GM10266 (cell line): ENCODE data around the gene TNNT2.

ENCODE experiments used
- DNase-seq: peaks from one replicate; pipeline ENCODE4 v3.0.0; 2012; ENCODE audit errors: extremely low spot score
- TF ChIP-seq, protein P1 (sequence below): IDR thresholded peaks from 2 replicates; pipeline ENCODE4 v1.5.1; 2012; ENCODE audit warnings: mild to moderate bottlenecking, low read depth; ENCODE audit not compliant: control insufficient read depth, insufficient read depth; ENCODE audit errors: missing control alignments

TNNT2 gene

DNA sequence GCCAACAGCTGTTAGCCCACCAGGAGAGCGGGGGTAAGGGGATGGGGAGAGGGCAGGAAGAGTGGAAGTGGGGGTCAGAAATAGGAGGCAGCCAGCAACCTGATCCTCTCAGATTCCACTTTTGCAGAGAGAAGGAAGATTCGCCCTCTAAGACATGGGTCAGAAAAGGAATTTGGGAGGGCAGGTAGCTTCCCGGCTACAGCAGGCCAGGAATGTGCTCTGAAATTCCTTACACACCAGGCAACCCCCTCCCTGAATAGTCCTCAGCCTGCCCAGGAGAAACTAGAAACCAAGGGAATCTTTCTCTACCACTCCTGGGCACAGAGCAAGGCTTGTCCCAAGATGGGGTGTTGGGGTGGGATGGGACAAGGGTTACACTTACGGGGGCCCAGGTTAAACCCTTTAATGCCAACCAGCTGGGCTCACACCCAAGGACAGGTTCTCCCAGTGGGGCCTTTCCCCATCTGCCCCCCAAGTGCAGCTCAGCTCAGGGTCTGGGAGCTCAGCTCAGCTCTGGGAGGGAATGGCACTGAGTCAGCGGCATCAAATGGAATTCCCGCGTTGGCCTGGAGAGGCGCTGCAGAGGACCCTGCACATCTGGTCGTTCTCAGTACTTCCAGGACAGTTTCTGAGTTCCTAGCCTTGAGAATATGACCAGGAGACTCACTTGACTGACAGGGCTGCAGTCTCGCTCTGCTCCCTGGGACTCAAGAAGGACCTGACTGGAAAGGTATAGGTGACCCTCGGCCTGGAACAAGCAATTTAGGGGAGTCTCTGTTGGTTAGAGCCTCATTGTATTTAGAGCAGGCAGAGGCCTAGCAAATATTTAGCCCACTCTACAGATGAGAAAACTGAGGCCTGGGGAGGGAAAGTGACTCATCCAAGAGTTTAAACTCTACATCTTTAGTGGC lies 761 bp downstream of the TNNT2 start:
- DNase-seq, result peak; percentile 63
- TF ChIP-seq, protein P1, sequence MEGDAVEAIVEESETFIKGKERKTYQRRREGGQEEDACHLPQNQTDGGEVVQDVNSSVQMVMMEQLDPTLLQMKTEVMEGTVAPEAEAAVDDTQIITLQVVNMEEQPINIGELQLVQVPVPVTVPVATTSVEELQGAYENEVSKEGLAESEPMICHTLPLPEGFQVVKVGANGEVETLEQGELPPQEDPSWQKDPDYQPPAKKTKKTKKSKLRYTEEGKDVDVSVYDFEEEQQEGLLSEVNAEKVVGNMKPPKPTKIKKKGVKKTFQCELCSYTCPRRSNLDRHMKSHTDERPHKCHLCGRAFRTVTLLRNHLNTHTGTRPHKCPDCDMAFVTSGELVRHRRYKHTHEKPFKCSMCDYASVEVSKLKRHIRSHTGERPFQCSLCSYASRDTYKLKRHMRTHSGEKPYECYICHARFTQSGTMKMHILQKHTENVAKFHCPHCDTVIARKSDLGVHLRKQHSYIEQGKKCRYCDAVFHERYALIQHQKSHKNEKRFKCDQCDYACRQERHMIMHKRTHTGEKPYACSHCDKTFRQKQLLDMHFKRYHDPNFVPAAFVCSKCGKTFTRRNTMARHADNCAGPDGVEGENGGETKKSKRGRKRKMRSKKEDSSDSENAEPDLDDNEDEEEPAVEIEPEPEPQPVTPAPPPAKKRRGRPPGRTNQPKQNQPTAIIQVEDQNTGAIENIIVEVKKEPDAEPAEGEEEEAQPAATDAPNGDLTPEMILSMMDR, result peak; percentile 67

DNA sequence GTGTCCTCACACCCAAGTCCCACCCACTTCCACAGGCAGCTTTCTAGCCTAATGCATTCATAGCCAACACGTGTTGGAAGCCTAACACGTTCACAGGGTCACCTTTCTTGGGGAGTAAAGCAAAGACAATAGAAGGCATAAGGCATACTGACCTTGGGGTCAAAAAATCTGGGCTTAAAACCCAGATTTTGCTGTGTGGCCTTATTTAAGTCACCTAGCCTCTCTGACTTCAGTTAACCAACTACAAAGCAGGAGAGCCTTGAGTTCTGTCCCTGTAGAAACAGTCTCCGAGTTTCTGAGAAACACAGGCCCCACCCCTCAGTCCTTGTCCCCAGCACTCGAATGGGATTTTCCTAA lies 1.4 kb downstream of the TNNT2 start:
- TF ChIP-seq, protein P1, result no peak
- no peak for DNase-seq

DNA sequence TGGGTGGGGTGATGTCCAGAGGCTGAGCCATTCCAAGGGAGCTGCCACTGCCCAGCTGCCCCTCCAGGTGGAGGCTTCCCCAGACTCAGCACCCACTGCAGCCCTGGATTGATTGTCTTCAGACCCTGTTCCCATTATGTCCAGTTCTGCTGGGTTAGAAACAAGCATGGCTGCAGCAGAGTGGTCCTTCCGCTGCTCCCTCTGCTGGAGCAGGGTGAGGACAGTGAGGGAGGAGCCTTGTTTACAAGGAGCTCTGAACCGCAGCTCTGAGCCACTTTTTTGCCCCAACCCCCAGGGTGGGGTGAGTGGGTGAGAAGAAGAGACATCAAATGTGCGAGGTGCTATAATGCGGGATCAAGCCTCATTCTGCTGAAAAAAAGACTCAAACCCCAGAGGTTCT lies 2.3 kb downstream of the TNNT2 start:
- DNase-seq, result no peak
- TF ChIP-seq, protein P1, result no peak

DNA sequence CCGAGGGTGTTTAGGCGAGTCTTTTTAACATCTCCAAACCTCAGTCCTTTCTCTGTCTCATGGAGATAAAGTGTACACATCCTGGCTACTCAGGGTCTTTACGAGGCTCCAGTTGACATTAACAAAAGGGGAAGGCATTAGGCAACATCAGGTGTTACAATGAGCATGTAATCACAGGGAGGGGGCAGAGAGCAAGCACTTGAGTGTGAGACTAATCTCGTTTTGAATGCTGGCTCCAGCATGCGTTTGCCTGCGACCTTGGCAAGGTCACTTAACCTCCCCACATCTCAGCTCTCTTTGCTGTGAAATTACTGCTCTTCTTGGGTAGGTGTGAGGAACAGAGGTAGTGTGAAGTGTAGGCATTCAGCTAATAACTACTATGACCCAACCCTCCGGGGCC lies 3.1 kb downstream of the TNNT2 start:
- no peak for DNase-seq
- TF ChIP-seq, protein P1, result no peak

DNA sequence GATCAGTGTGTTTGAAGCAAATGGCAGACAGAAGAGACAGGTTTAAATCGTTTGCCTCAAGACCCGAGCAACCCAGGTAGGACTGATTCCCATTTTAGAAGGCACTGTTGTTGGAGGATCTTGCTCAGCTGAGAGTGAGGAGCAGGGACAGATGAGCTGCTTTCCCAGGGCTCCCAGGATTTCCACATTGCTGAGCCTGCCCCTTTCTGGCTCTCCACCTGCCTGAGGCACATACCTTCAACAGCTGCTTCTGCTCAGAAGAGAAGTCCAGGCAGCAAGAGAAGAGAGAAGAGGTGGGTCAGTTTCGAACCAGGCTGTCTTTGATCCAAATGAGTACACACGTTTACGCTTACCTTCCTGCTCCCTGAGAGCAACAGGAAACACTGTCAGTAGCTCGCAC lies 5.7 kb downstream of the TNNT2 start:
- TF ChIP-seq, protein P1, result no peak
- no peak for DNase-seq

DNA sequence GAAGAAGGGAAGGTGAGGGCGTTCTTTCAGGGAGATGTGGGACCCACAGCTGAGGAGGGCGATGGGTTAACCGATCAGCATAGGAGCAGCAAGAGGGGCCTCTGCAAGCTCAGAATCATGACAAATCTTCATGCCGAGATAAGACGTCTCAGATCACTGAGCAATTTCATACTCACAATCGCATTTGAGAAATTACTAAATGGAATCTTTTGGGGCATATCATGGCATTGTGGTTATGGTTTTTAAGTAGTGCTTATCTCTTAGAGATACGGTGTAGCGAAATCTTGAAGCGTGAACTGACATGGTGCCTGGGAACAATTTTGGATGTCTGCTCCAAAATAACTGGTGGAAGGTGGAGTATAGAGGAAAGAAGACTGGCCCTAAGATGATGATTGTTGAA lies 6.2 kb downstream of the TNNT2 start:
- TF ChIP-seq, protein P1, result no peak
- no peak for DNase-seq

DNA sequence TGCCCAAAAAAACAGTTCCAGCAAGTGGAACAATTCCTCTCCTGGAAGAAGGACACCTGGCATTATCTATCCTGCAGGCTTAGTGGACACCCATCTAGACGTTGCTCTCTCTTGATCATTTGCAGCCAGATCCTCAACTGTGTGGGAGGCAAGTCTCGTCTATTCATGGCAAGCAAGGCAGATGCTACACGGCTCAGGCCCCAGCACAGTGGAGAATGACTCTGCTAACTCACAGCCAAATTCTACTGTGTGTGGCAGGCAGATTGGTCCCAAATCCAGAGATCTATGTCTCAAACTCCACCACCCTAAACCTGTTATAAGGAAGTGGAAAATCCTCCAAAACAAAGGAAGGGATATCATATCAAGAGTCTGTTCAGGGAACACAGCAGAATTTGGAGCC lies 7.0 kb downstream of the TNNT2 start:
- TF ChIP-seq, protein P1, result no peak
- no peak for DNase-seq
